Stimulated activated CD4-positive, alpha-beta T cell treated with anti-CD3 and anti-CD28 coated beads, Interleukin-12 subunit alpha, Interleukin-12 subunit beta, amount 100 ng/mL, for 4 hours (primary cell): ENCODE results near the gene SLC51B.
"Not testable (repeated sequence)": the region's sequence is repeated elsewhere in the genome, so short reads cannot be mapped to it uniquely, and the experiment has no call there.

Experiments used
- DNase-seq: peaks from one replicate; pipeline ENCODE4 v3.0.0-alpha.2; 2020

Gene SLC51B

GRCh38 chr15:65042776-65043327, 2.3 kb upstream of the SLC51B start:
- no peak for DNase-seq

- DNase-seq = not testable (repeated sequence)
Observed at GRCh38 chr15:65044218-65044617, 969 bp upstream of the SLC51B start.

- DNase-seq = no peak
Observed at GRCh38 chr15:65048241-65048640, 3.1 kb downstream of the SLC51B start.

- peak; percentile 86 for DNase-seq
Observed at GRCh38 chr15:65049418-65049840, 4.2 kb downstream of the SLC51B start.

- DNase-seq = no peak
Observed at GRCh38 chr15:65050270-65050669, 5.1 kb downstream of the SLC51B start.

GRCh38 chr15:65051266-65051665, 6.1 kb downstream of the SLC51B start:
- DNase-seq = no peak

- DNase-seq = no peak
Observed at GRCh38 chr15:65052956-65053355, 7.8 kb downstream of the SLC51B start.

GRCh38 chr15:65054333-65055200, 9.4 kb downstream of the SLC51B start:
- DNase-seq = peak; percentile 46

GRCh38 chr15:65055201-65055870, 10.1 kb downstream of the SLC51B start:
- DNase-seq = no peak

GRCh38 chr15:65056106-65056505, 10.9 kb downstream of the SLC51B start:
- DNase-seq = no peak

- DNase-seq = no peak
Observed at GRCh38 chr15:65056868-65057548, 11.8 kb downstream of the SLC51B start.

- no peak for DNase-seq
Observed at GRCh38 chr15:65057549-65057940, 12.4 kb downstream of the SLC51B start.

- no peak for DNase-seq
Observed at GRCh38 chr15:65058394-65059368, 13.5 kb downstream of the SLC51B start.

GRCh38 chr15:65059369-65059750, 14.2 kb downstream of the SLC51B start:
- no peak for DNase-seq

GRCh38 chr15:65059931-65060596, 14.9 kb downstream of the SLC51B start:
- no peak for DNase-seq

- DNase-seq = no peak
Observed at GRCh38 chr15:65060641-65061397, 15.6 kb downstream of the SLC51B start.

GRCh38 chr15:65062061-65062460, 16.9 kb downstream of the SLC51B start:
- no peak for DNase-seq

- DNase-seq = no peak
Observed at GRCh38 chr15:65062726-65063125, 17.5 kb downstream of the SLC51B start.

- DNase-seq = no peak
Observed at GRCh38 chr15:65066001-65066634, 20.9 kb downstream of the SLC51B start.

- DNase-seq = no peak
Observed at GRCh38 chr15:65066635-65067316, 21.6 kb downstream of the SLC51B start.
